ENCODE measurements around the gene SSBP1.
A peak's percentile ranks its signal among the peaks of the same experiment; 100 is the strongest.
"Not testable (repeated sequence)": the region's sequence is repeated elsewhere in the genome, so short reads cannot be mapped to it uniquely, and the experiment has no call there.

Gene SSBP1

GRCh38 chr7:141709749-141710148 is 28.4 kb upstream of the SSBP1 start:
- DNase-seq = no peak

GRCh38 chr7:141710301-141710700 is 27.9 kb upstream of the SSBP1 start:
- no peak for DNase-seq

- no peak for DNase-seq
These were observed 25.4 kb upstream of the SSBP1 start for GRCh38 chr7:141712603-141713255.

- DNase-seq = no peak
These were observed 24.3 kb upstream of the SSBP1 start for GRCh38 chr7:141713890-141714289.

- DNase-seq = no peak
These were observed 23.6 kb upstream of the SSBP1 start for GRCh38 chr7:141714571-141714970.

- DNase-seq = no peak
These were observed 23.1 kb upstream of the SSBP1 start for GRCh38 chr7:141715018-141715417.

- DNase-seq = no peak
These were observed 22.1 kb upstream of the SSBP1 start for GRCh38 chr7:141715794-141716689.

- DNase-seq = no peak
These were observed 20.7 kb upstream of the SSBP1 start for GRCh38 chr7:141717450-141717849.

GRCh38 chr7:141722529-141722928 is 15.6 kb upstream of the SSBP1 start:
- DNase-seq = no peak

GRCh38 chr7:141729020-141729419 is 9.1 kb upstream of the SSBP1 start:
- no peak for DNase-seq

GRCh38 chr7:141731476-141732149 is 6.5 kb upstream of the SSBP1 start:
- no peak for DNase-seq

- no peak for DNase-seq
These were observed 881 bp upstream of the SSBP1 start for GRCh38 chr7:141737118-141737835.

GRCh38 chr7:141738592-141739013 is 445 bp downstream of the SSBP1 start:
- no peak for DNase-seq

- DNase-seq = no peak
These were observed 1.1 kb downstream of the SSBP1 start for GRCh38 chr7:141739250-141739649.

GRCh38 chr7:141742229-141742628 is 4.1 kb downstream of the SSBP1 start:
- DNase-seq = no peak

- DNase-seq = no peak
These were observed 6.0 kb downstream of the SSBP1 start for GRCh38 chr7:141744131-141744530.

GRCh38 chr7:141748396-141748795 is 10.2 kb downstream of the SSBP1 start:
- no peak for DNase-seq

- DNase-seq = not testable (repeated sequence)
These were observed 13.7 kb downstream of the SSBP1 start for GRCh38 chr7:141751904-141752303.

- DNase-seq = no peak
These were observed 14.5 kb downstream of the SSBP1 start for GRCh38 chr7:141752634-141753033.

GRCh38 chr7:141754939-141755338 is 16.8 kb downstream of the SSBP1 start:
- DNase-seq = peak; percentile 3 to 28

- DNase-seq = no peak
These were observed 25.6 kb downstream of the SSBP1 start, which contains the start of gene TAS2R3 for GRCh38 chr7:141763797-141764196. TAS2R3 (plus strand) TSS chr7:141764097; CDS start chr7:141764159, 62 bp downstream.

GRCh38 chr7:141770083-141770583 is 32.0 kb downstream of the SSBP1 start:
- DNase-seq = not testable (repeated sequence)

GRCh38 chr7:141776374-141776773 is 38.2 kb downstream of the SSBP1 start, which contains the start of gene TAS2R4:
TAS2R4 (plus strand) TSS chr7:141776674; CDS start chr7:141778489, 1,815 bp downstream.
- DNase-seq = no peak

Measured in NCI-H446 (cell line).